GM23338 (cell line): ENCODE data around the gene OR10C1. TPM values are rescaled to one million over a fixed set of nuclear protein-coding genes. Genes with fewer than 3 reads are reported as not detected.

ENCODE experiments used
- ATAC-seq: fragments of 200-7000 bp; cut with Tn5 transposase; 3 replicates; pipeline ENCODE4 v1.9.1; 2020
- DNase-seq: peaks from one replicate; pipeline ENCODE4 v3.0.0-alpha.2; 2015; ENCODE audit warnings: low spot score
- H2AFZ ChIP-seq: fragments of 200-600 bp; sonication (generic); 2 replicates; pipeline ENCODE4 v1.8.0; 2016; ENCODE audit warnings: antibody characterized with exemption, mild to moderate bottlenecking, moderate library complexity
- H3F3A ChIP-seq: fragments of 200-600 bp; sonication (generic); replicated peaks from 2 replicates; pipeline ENCODE4 v1.8.0; 2017; ENCODE audit warnings: antibody characterized with exemption, mixed run types, low read depth
- H3K27ac ChIP-seq: fragments of 200-600 bp; sonication (generic); 2 replicates; pipeline ENCODE4 v1.6.1; 2016; ENCODE audit warnings: low read depth
- H3K27me3 ChIP-seq: fragments of 200-600 bp; sonication (generic); 2 replicates; pipeline ENCODE4 v1.8.0; 2016; ENCODE audit warnings: mild to moderate bottlenecking, mixed run types, moderate library complexity; ENCODE audit not compliant: insufficient read depth
- H3K36me3 ChIP-seq: fragments of 200-600 bp; sonication (generic); 2 replicates; pipeline ENCODE4 v1.8.0; 2016; ENCODE audit warnings: mild to moderate bottlenecking; ENCODE audit not compliant: insufficient read depth
- H3K4me1 ChIP-seq: fragments of 200-600 bp; sonication (generic); 2 replicates; pipeline ENCODE4 v1.8.0; 2016; ENCODE audit warnings: mild to moderate bottlenecking, moderate library complexity; ENCODE audit not compliant: insufficient read depth
- H3K4me2 ChIP-seq: fragments of 200-600 bp; sonication (generic); 2 replicates; pipeline ENCODE4 v1.7.1; 2017; ENCODE audit warnings: mixed run types
- H3K4me3 ChIP-seq: fragments of 200-600 bp; sonication (generic); 2 replicates; pipeline ENCODE4 v1.6.1; 2016; ENCODE audit warnings: mixed run types
- H3K79me2 ChIP-seq: fragments of 200-600 bp; sonication (generic); replicated peaks from 2 replicates; pipeline ENCODE4 v1.8.0; 2017; ENCODE audit warnings: mild to moderate bottlenecking; ENCODE audit not compliant: insufficient read depth
- H3K9me2 ChIP-seq: fragments of 200-600 bp; sonication (generic); 2 replicates; pipeline ENCODE4 v1.8.0; 2017; ENCODE audit not compliant: insufficient read depth
- H4K20me1 ChIP-seq: fragments of 200-600 bp; sonication (generic); replicated peaks from 2 replicates; pipeline ENCODE4 v1.8.0; 2017; ENCODE audit warnings: mild to moderate bottlenecking; ENCODE audit not compliant: insufficient read depth
- H3K27ac Mint-ChIP-seq: 2 replicates; pipeline ENCODE4 v1.8.0; 2020; ENCODE audit warnings: inconsistent platforms, mild to moderate bottlenecking, moderate library complexity, mixed read lengths
- H3K27me3 Mint-ChIP-seq: 3 replicates; pipeline ENCODE4 v1.8.0; 2022; ENCODE audit warnings: low read depth, mild to moderate bottlenecking, moderate library complexity, mixed read lengths, inconsistent platforms; ENCODE audit not compliant: insufficient read depth, poor library complexity
- H3K36me3 Mint-ChIP-seq: 3 replicates; pipeline ENCODE4 v1.8.0; 2021; ENCODE audit warnings: low read depth, mild to moderate bottlenecking, inconsistent platforms, moderate library complexity, mixed read lengths
- H3K4me1 Mint-ChIP-seq: 3 replicates; pipeline ENCODE4 v1.8.0; 2020; ENCODE audit warnings: mild to moderate bottlenecking, inconsistent platforms, mixed read lengths
- H3K4me3 Mint-ChIP-seq: 3 replicates; pipeline ENCODE4 v1.8.0; 2021; ENCODE audit warnings: moderate library complexity, mild to moderate bottlenecking, inconsistent platforms, mixed read lengths
- H3K9me3 Mint-ChIP-seq: 3 replicates; pipeline ENCODE4 v1.8.0; 2020; ENCODE audit warnings: moderate library complexity, mild to moderate bottlenecking, inconsistent platforms, mixed read lengths
- CTCF ChIP-seq, 2 experiments: fragments of 200-600 bp in 1 of 2; sonication (generic) in 1 of 2; conservative IDR thresholded peaks; 2 replicates each; pipeline versions ENCODE4 v1.5.1 to v1.6.1; 2016 to 2017; ENCODE audit warnings: antibody characterized with exemption in 2 of 2, low read depth in 2 of 2, mild to moderate bottlenecking in 2 of 2, moderate library complexity in 1 of 2
- EZH2 ChIP-seq: fragments of 200-600 bp; sonication (generic); IDR thresholded peaks from one replicate; pipeline ENCODE4 v1.8.0; 2017; ENCODE audit warnings: antibody characterized with exemption, mild to moderate bottlenecking, low read depth; ENCODE audit not compliant: unreplicated experiment
- EZH2phosphoT487 ChIP-seq: fragments of 200-600 bp; sonication (generic); IDR thresholded peaks from one replicate; pipeline ENCODE4 v1.8.1; 2018; ENCODE audit warnings: antibody characterized with exemption; ENCODE audit not compliant: unreplicated experiment
- NANOG ChIP-seq: IDR thresholded peaks from 2 replicates; pipeline ENCODE4 v1.6.1; 2016; ENCODE audit warnings: antibody characterized with exemption, borderline replicate concordance
- REST ChIP-seq: IDR thresholded peaks from one replicate; pipeline ENCODE4 v1.6.1; 2018; ENCODE audit warnings: antibody characterized with exemption; ENCODE audit not compliant: unreplicated experiment
- STAT1 ChIP-seq: IDR thresholded peaks from one replicate; pipeline ENCODE4 v1.6.1; 2016; ENCODE audit warnings: antibody characterized with exemption; ENCODE audit not compliant: unreplicated experiment
- ZNF114 ChIP-seq: fragments of 250-450 bp; sonication (Bioruptor Pico); IDR thresholded peaks from 2 replicates; pipeline ENCODE4 v1.5.0; 2020; ENCODE audit warnings: mild to moderate bottlenecking, moderate library complexity
- ZNF331 ChIP-seq: fragments of 250-450 bp; sonication (Bioruptor Pico); IDR thresholded peaks from 2 replicates; pipeline ENCODE4 v1.5.0; 2020; ENCODE audit warnings: low read depth, mild to moderate bottlenecking, moderate library complexity
- polyA plus RNA-seq: library from polyadenylated mRNA; unstranded; fragments of >200 nt; fragmentation: Nextera tagmentation; extraction: Ambion mirVana; gene quantifications from 2 replicates; pipeline ENCODE4 v1.2.1, GENCODE V29; 2016
- total RNA-seq: library from RNA; depleted of rRNA; stranded (reverse); fragments of >200 nt; shearing (Covaris generic); gene quantifications from 2 replicates; pipeline ENCODE4 v1.2.3, GENCODE V29; 2014
- TF ChIP-seq, protein P1 (sequence below): fragments of 250-450 bp; sonication (Bioruptor Pico); IDR thresholded peaks from 2 replicates; pipeline ENCODE4 v1.5.0; 2020; ENCODE audit warnings: mild to moderate bottlenecking, moderate library complexity
- TF ChIP-seq, protein P2 (sequence below): IDR thresholded peaks from 2 replicates; pipeline ENCODE4 v1.6.1; 2016; ENCODE audit warnings: antibody characterized with exemption

The OR10C1 gene
- total and polyA plus RNA-seq, 2 experiments from 2014 or later: not detected

GRCh38 chr6:29490055-29490454 is 50.9 kb downstream of the OR10C1 start:
- H3K79me2 ChIP-seq: no peaks in the 10 kb centered on the region
- H3K27me3 ChIP-seq: no peaks in the 10 kb centered on the region
- H4K20me1 ChIP-seq: no peaks in the 10 kb centered on the region
- no peak overlapping the region for H3K27ac ChIP-seq
- Mint-ChIP-seq H3K9me3 (no peaks in the 10 kb centered on the region), H3K36me3 (no peaks in the 10 kb centered on the region), H3K4me1 (peaks cover 5% of the 10 kb centered on the region), H3K4me3 (no peak overlapping the region), H3K27ac (no peak overlapping the region), H3K27me3 (peaks cover 5% of the 10 kb centered on the region)
- H3K4me3 ChIP-seq: no peak overlapping the region
- TF ChIP-seq EZH2phosphoT487 (no peak), EZH2 (no peak)
- DNase-seq (no peak), ATAC-seq (no peak)
- H3K9me2 ChIP-seq: peaks cover 26% of the 10 kb centered on the region
- no peak overlapping the region for H2AFZ ChIP-seq
- H3F3A ChIP-seq: no peaks in the 10 kb centered on the region
- no peaks in the 10 kb centered on the region for H3K4me1 ChIP-seq
- no peaks in the 10 kb centered on the region for H3K36me3 ChIP-seq
- H3K4me2 ChIP-seq: no peak overlapping the region

GRCh38 chr6:29490552-29490951 is 51.4 kb downstream of the OR10C1 start:
- Mint-ChIP-seq H3K27ac (no peak overlapping the region), H3K36me3 (no peaks in the 10 kb centered on the region), H3K4me1 (peaks cover 5% of the 10 kb centered on the region), H3K9me3 (no peaks in the 10 kb centered on the region), H3K27me3 (peaks cover 5% of the 10 kb centered on the region), H3K4me3 (no peak overlapping the region)
- no peaks in the 10 kb centered on the region for H3K36me3 ChIP-seq
- no peak overlapping the region for H2AFZ ChIP-seq
- peaks cover 26% of the 10 kb centered on the region for H3K9me2 ChIP-seq
- DNase-seq: no peak
- no peak overlapping the region for H3K27ac ChIP-seq
- H4K20me1 ChIP-seq: no peaks in the 10 kb centered on the region
- H3K4me2 ChIP-seq: no peak overlapping the region
- no peak for ATAC-seq
- no peak overlapping the region for H3K4me3 ChIP-seq
- H3K79me2 ChIP-seq: no peaks in the 10 kb centered on the region
- H3K27me3 ChIP-seq: no peaks in the 10 kb centered on the region
- no peaks in the 10 kb centered on the region for H3F3A ChIP-seq
- H3K4me1 ChIP-seq: no peaks in the 10 kb centered on the region
- TF ChIP-seq, protein P1, sequence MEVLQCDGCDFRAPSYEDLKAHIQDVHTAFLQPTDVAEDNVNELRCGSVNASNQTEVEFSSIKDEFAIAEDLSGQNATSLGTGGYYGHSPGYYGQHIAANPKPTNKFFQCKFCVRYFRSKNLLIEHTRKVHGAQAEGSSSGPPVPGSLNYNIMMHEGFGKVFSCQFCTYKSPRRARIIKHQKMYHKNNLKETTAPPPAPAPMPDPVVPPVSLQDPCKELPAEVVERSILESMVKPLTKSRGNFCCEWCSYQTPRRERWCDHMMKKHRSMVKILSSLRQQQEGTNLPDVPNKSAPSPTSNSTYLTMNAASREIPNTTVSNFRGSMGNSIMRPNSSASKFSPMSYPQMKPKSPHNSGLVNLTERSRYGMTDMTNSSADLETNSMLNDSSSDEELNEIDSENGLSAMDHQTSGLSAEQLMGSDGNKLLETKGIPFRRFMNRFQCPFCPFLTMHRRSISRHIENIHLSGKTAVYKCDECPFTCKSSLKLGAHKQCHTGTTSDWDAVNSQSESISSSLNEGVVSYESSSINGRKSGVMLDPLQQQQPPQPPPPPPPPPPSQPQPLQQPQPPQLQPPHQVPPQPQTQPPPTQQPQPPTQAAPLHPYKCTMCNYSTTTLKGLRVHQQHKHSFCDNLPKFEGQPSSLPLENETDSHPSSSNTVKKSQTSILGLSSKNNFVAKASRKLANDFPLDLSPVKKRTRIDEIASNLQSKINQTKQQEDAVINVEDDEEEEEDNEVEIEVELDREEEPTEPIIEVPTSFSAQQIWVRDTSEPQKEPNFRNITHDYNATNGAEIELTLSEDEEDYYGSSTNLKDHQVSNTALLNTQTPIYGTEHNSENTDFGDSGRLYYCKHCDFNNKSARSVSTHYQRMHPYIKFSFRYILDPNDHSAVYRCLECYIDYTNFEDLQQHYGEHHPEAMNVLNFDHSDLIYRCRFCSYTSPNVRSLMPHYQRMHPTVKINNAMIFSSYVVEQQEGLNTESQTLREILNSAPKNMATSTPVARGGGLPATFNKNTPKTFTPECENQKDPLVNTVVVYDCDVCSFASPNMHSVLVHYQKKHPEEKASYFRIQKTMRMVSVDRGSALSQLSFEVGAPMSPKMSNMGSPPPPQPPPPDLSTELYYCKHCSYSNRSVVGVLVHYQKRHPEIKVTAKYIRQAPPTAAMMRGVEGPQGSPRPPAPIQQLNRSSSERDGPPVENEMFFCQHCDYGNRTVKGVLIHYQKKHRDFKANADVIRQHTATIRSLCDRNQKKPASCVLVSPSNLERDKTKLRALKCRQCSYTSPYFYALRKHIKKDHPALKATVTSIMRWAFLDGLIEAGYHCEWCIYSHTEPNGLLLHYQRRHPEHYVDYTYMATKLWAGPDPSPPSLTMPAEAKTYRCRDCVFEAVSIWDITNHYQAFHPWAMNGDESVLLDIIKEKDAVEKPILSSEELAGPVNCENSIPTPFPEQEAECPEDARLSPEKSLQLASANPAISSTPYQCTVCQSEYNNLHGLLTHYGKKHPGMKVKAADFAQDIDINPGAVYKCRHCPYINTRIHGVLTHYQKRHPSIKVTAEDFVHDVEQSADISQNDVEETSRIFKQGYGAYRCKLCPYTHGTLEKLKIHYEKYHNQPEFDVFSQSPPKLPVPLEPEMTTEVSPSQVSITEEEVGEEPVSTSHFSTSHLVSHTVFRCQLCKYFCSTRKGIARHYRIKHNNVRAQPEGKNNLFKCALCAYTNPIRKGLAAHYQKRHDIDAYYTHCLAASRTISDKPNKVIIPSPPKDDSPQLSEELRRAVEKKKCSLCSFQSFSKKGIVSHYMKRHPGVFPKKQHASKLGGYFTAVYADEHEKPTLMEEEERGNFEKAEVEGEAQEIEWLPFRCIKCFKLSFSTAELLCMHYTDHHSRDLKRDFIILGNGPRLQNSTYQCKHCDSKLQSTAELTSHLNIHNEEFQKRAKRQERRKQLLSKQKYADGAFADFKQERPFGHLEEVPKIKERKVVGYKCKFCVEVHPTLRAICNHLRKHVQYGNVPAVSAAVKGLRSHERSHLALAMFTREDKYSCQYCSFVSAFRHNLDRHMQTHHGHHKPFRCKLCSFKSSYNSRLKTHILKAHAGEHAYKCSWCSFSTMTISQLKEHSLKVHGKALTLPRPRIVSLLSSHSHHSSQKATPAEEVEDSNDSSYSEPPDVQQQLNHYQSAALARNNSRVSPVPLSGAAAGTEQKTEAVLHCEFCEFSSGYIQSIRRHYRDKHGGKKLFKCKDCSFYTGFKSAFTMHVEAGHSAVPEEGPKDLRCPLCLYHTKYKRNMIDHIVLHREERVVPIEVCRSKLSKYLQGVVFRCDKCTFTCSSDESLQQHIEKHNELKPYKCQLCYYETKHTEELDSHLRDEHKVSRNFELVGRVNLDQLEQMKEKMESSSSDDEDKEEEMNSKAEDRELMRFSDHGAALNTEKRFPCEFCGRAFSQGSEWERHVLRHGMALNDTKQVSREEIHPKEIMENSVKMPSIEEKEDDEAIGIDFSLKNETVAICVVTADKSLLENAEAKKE: no peak
- TF ChIP-seq EZH2 (no peak), NANOG (no peak), CTCF (conservative IDR thresholded peaks at IDR 0.05; ENCODE audit: low read depth in 2 of 2) (no peak), REST (no peak), STAT1 (no peak), ZNF331 (no peak), ZNF114 (CRISPR knock-in tag) (no peak)
- TF ChIP-seq, protein P2, sequence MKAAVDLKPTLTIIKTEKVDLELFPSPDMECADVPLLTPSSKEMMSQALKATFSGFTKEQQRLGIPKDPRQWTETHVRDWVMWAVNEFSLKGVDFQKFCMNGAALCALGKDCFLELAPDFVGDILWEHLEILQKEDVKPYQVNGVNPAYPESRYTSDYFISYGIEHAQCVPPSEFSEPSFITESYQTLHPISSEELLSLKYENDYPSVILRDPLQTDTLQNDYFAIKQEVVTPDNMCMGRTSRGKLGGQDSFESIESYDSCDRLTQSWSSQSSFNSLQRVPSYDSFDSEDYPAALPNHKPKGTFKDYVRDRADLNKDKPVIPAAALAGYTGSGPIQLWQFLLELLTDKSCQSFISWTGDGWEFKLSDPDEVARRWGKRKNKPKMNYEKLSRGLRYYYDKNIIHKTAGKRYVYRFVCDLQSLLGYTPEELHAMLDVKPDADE: no peak
